ENCODE results near the gene RBPMS2. TPM values are rescaled to one million over a fixed set of nuclear protein-coding genes. Genes with fewer than 3 reads are reported as not detected.
A peak's percentile ranks its signal among the peaks of the same experiment; 100 is the strongest.

RBPMS2 gene
- total RNA-seq, 1 experiment from 2014 or later, result not detected

- no peak for DNase-seq (ENCODE audit: low read depth)
These were observed 79.8 kb downstream of the RBPMS2 start for GRCh38 chr15:64695561-64695992.

- DNase-seq (ENCODE audit: low read depth), result no peak
These were observed 80.6 kb downstream of the RBPMS2 start for GRCh38 chr15:64694816-64695215.

- peak; percentile 77 for DNase-seq (ENCODE audit: low read depth)
These were observed 82.3 kb downstream of the RBPMS2 start for GRCh38 chr15:64693134-64693533.

- DNase-seq (ENCODE audit: low read depth), result no peak
These were observed 83.4 kb downstream of the RBPMS2 start for GRCh38 chr15:64691896-64692565.

- DNase-seq (ENCODE audit: low read depth), result no peak
These were observed 84.7 kb downstream of the RBPMS2 start for GRCh38 chr15:64690578-64691296.

- DNase-seq (ENCODE audit: low read depth), result no peak
These were observed 85.4 kb downstream of the RBPMS2 start for GRCh38 chr15:64690008-64690407.

Other genes with a start within 250 kb of the RBPMS2 start
- 26.4 and 43.9 TPM in 2 replicates for gene PIF1, start 50.1 kb upstream of the RBPMS2 start, total RNA-seq (2014; rRNA removed)
- gene PLEKHO2, start 66.3 kb upstream of the RBPMS2 start, total RNA-seq (2014; rRNA removed), result 26.7 and 33.8 TPM in 2 replicates
- gene ANKDD1A, start 136.3 kb upstream of the RBPMS2 start, total RNA-seq (2014; rRNA removed), result 1.9 and 2.8 TPM in 2 replicates
- gene SPG21, start 214.3 kb upstream of the RBPMS2 start, total RNA-seq (2014; rRNA removed), result 96.8 and 99.6 TPM in 2 replicates